ENCODE results near the gene IRF6. TPM values are rescaled to one million over a fixed set of nuclear protein-coding genes. Genes with fewer than 3 reads are reported as not detected.

IRF6 gene
- total RNA-seq, 6 experiments from 2014 or later = 24.9 to 33.9 (median 28.9) TPM

- Histone ChIP-seq H3K27ac (no peak overlapping the region), H3K4me1 (no peaks in the 10 kb centered on the region), H3K27me3 (no peaks in the 10 kb centered on the region), H3K9me3 (no peaks in the 10 kb centered on the region), H3K4me3 (no peak overlapping the region), H3K36me3 (peaks cover 0 to 32% (median 20%) of the 10 kb centered on the region in 4 donors)
- TF ChIP-seq POLR2A (IDR thresholded peaks at IDR 0.05) (no peak), CTCF (IDR thresholded peaks at IDR 0.05) (no peak)
- intact Hi-C loops (cut with DNase I) = loop anchor here in 1 of 2 donors (10.0 kb wide), 1 partner anchor 141 kb away; no protein-coding TSS in a partner anchor
- DNase-seq (no peak), ATAC-seq (no peak)
- 94% methylated on average over 2 of the region's 2 CpGs for WGBS (ENCODE audit: insufficient coverage, low coverage, low lambda C conversion rate, missing lambda C conversion rate)
Observed at GRCh38 chr1:209853676-209854075, 47.7 kb upstream of the IRF6 start.

GRCh38 chr1:209850342-209850979 is 44.5 kb upstream of the IRF6 start:
- TF ChIP-seq POLR2A (IDR thresholded peaks at IDR 0.05) = no peak
- TF ChIP-seq CTCF (IDR thresholded peaks at IDR 0.05) = peak in 3 of 4 donors; percentile 43 to 51 (median 47)
- Histone ChIP-seq H3K27ac (no peak overlapping the region), H3K4me1 (no peaks in the 10 kb centered on the region), H3K36me3 (peaks cover 0 to 46% (median 24%) of the 10 kb centered on the region in 4 donors), H3K9me3 (no peaks in the 10 kb centered on the region), H3K4me3 (no peak overlapping the region), H3K27me3 (no peaks in the 10 kb centered on the region)
- DNase-seq (peak in 1 of 3 donors; percentile 40), ATAC-seq (peak in 3 of 4 donors; percentile 55 to 59 (median 58))
- intact Hi-C loops (cut with DNase I) = loop anchor here in 1 of 2 donors (10.0 kb wide), 1 partner anchor 144 kb away; no protein-coding TSS in a partner anchor
- 66% methylated on average over 5 of the region's 6 CpGs for WGBS (ENCODE audit: insufficient coverage, low coverage, low lambda C conversion rate, missing lambda C conversion rate)

- no peaks in the 10 kb centered on the region for H3K9me3 ChIP-seq
- intact Hi-C loops (cut with DNase I) = no loop called here
- 100% methylated on average over 3 of the region's 5 CpGs for WGBS (ENCODE audit: insufficient coverage, low coverage, low lambda C conversion rate, missing lambda C conversion rate)
- no peaks in the 10 kb centered on the region for H3K27me3 ChIP-seq
- DNase-seq (no peak), ATAC-seq (no peak)
- H3K4me3 ChIP-seq = no peak overlapping the region
- TF ChIP-seq POLR2A (IDR thresholded peaks at IDR 0.05) (no peak), CTCF (IDR thresholded peaks at IDR 0.05) (no peak)
- H3K27ac ChIP-seq = no peak overlapping the region
- peaks cover 0 to 52% (median 23%) of the 10 kb centered on the region in 4 donors for H3K36me3 ChIP-seq
- H3K4me1 ChIP-seq = no peaks in the 10 kb centered on the region
Observed at GRCh38 chr1:209849388-209849787, 43.4 kb upstream of the IRF6 start.

- intact Hi-C loops (cut with DNase I) = no loop called here
- Histone ChIP-seq H3K4me3 (no peak overlapping the region), H3K27me3 (no peaks in the 10 kb centered on the region), H3K27ac (no peak overlapping the region), H3K4me1 (no peaks in the 10 kb centered on the region), H3K36me3 (peaks cover 0 to 59% (median 22%) of the 10 kb centered on the region in 4 donors), H3K9me3 (no peaks in the 10 kb centered on the region)
- TF ChIP-seq CTCF (IDR thresholded peaks at IDR 0.05) (no peak), POLR2A (IDR thresholded peaks at IDR 0.05) (no peak)
- no peak for DNase-seq
- 58% methylated on average over 1 of the region's 1 CpG for WGBS (ENCODE audit: insufficient coverage, low coverage, low lambda C conversion rate, missing lambda C conversion rate)
- no peak for ATAC-seq
Observed at GRCh38 chr1:209845408-209845725, 39.4 kb upstream of the IRF6 start.

Measured in right lobe of liver (tissue), 6 donors.